A549 (cell line): Measurements from ENCODE around the gene EPHB1. TPM values are rescaled to one million over a fixed set of nuclear protein-coding genes. Genes with fewer than 3 reads are reported as not detected.

ENCODE experiments used
- ATAC-seq, 2 experiments: fragments of 200-7000 bp in 1 of 2; fragments of >200 bp in 1 of 2; cut with Nextera tagmentation in 1 of 2; cut with Tn5 transposase in 1 of 2; 3 replicates each; pipeline versions ENCODE4 v1.8.0 to v1.9.1; 2018 to 2020; ENCODE audit warnings: mild to moderate bottlenecking in 1 of 2, moderate library complexity in 1 of 2
- CTCF ChIA-PET: fragments of 300-600 bp; sonication (Branson Sonifier 250); formaldehyde crosslinking; extraction: SDS; loops from one replicate; lab custom pipeline; 2021; ENCODE audit warnings: antibody characterized with exemption, inconsistent platforms; lab: Yijun Ruan, JAX
- POLR2A ChIA-PET: fragments of 350-600 bp; formaldehyde crosslinking; extraction: SDS; loops from one replicate; lab custom pipeline; 2021; ENCODE audit warnings: antibody characterized with exemption, inconsistent platforms; lab: Yijun Ruan, JAX
- DNase-seq, 2 experiments: peaks; one replicate each; pipeline versions ENCODE4 v3.0.0 to v3.0.0-alpha.2; 2011 to 2016; ENCODE audit warnings: low read depth in 1 of 2, low spot score in 1 of 2
- FAIRE-seq: peaks from 2 replicates; lab custom pipeline; 2011; peaks lifted over from hg19 to GRCh38; lab: Jason Lieb, UNC
- H3K27ac ChIP-seq, 2 experiments: fragments of >200 bp; sonication (Bioruptor Twin); formaldehyde crosslinking; 3 replicates each; pipeline ENCODE4 v1.5.1; 2016 to 2017
- H3K4me1 ChIP-seq: fragments of >200 bp; sonication (Bioruptor Twin); formaldehyde crosslinking; 3 replicates; pipeline ENCODE4 v1.6.1; 2016
- H3K4me2 ChIP-seq: fragments of >200 bp; sonication (Bioruptor Twin); formaldehyde crosslinking; 3 replicates; pipeline ENCODE4 v1.6.1; 2016
- H3K4me3 ChIP-seq: fragments of >200 bp; sonication (Bioruptor Twin); formaldehyde crosslinking; 3 replicates; pipeline ENCODE4 v1.5.1; 2016
- H3K9me3 ChIP-seq: fragments of >200 bp; sonication (Bioruptor Twin); formaldehyde crosslinking; 3 replicates; pipeline ENCODE4 v1.6.1; 2016
- BHLHE40 ChIP-seq: IDR thresholded peaks from 2 replicates; pipeline ENCODE4 v1.6.1; 2012; ENCODE audit warnings: low read depth, low read length, inconsistent platforms
- CBX8 ChIP-seq: fragments of 200-600 bp; sonication (generic); IDR thresholded peaks from 2 replicates; pipeline ENCODE4 v1.6.1; 2016
- CEBPB ChIP-seq, 2 experiments: fragments of >200 bp in 1 of 2; sonication (Bioruptor Twin) in 1 of 2; formaldehyde crosslinking in 1 of 2; IDR thresholded peaks; 2 replicates each; pipeline ENCODE4 v1.6.1; 2012 to 2016
- EHF ChIP-seq: fragments of 250-450 bp; sonication (Bioruptor Pico); IDR thresholded peaks from 2 replicates; pipeline ENCODE4 v1.5.0; 2020; ENCODE audit warnings: mild to moderate bottlenecking
- EHMT2 ChIP-seq: fragments of 200-600 bp; sonication (generic); IDR thresholded peaks from 2 replicates; pipeline ENCODE4 v1.6.1; 2016; ENCODE audit warnings: antibody characterized with exemption, low read depth, mild to moderate bottlenecking, moderate library complexity
- GATA3 ChIP-seq: IDR thresholded peaks from 2 replicates; pipeline ENCODE4 v1.6.1; 2012; ENCODE audit warnings: borderline replicate concordance
- HEYL ChIP-seq: fragments of 250-450 bp; sonication (Bioruptor Pico); IDR thresholded peaks from 2 replicates; pipeline ENCODE4 v1.8.0; 2021; ENCODE audit warnings: mild to moderate bottlenecking, moderate library complexity
- HOXA7 ChIP-seq: fragments of 250-450 bp; sonication (Bioruptor Pico); IDR thresholded peaks from 2 replicates; pipeline ENCODE4 v1.5.0; 2020; ENCODE audit warnings: mild to moderate bottlenecking, moderate library complexity
- HOXB5 ChIP-seq: fragments of 250-450 bp; sonication (Bioruptor Pico); IDR thresholded peaks from 2 replicates; pipeline ENCODE4 v1.5.0; 2020; ENCODE audit warnings: mild to moderate bottlenecking, moderate library complexity
- JUNB ChIP-seq: fragments of >200 bp; sonication (Bioruptor Twin); formaldehyde crosslinking; IDR thresholded peaks from 2 replicates; pipeline ENCODE4 v1.6.1; 2016
- KDM5A ChIP-seq: fragments of 200-600 bp; sonication (generic); IDR thresholded peaks from 2 replicates; pipeline ENCODE4 v1.6.1; 2016; ENCODE audit warnings: antibody characterized with exemption, mild to moderate bottlenecking
- MAZ ChIP-seq: fragments of 150-350 bp; IDR thresholded peaks from 2 replicates; pipeline ENCODE4 v1.6.1; 2014; ENCODE audit warnings: antibody characterized with exemption, low read depth, low read length, borderline replicate concordance
- MYC ChIP-seq: IDR thresholded peaks from 2 replicates; pipeline ENCODE4 v1.6.1; 2012; ENCODE audit warnings: mild to moderate bottlenecking, inconsistent platforms, low read length, improper control_type of control experiment, borderline replicate concordance
- NFE2L2 ChIP-seq: fragments of 150-350 bp; conservative IDR thresholded peaks from 2 replicates; pipeline ENCODE4 v1.6.1; 2014; ENCODE audit warnings: low read length
- NPAS2 ChIP-seq: fragments of 250-450 bp; sonication (Bioruptor Pico); IDR thresholded peaks from 2 replicates; pipeline ENCODE4 v1.8.0; 2022; ENCODE audit warnings: mild to moderate bottlenecking, moderate library complexity, borderline replicate concordance
- RAD21 ChIP-seq, 2 experiments: fragments of >200 bp in 1 of 2; sonication (Bioruptor Twin) in 1 of 2; formaldehyde crosslinking in 1 of 2; IDR thresholded peaks in 1 of 2; conservative IDR thresholded peaks in 1 of 2; 2 replicates in 1 of 2; 3 replicates in 1 of 2; pipeline ENCODE4 v1.6.1; 2012 to 2018; ENCODE audit warnings: inconsistent platforms in 1 of 2
- RARB ChIP-seq: fragments of 250-450 bp; sonication (Bioruptor Pico); IDR thresholded peaks from 2 replicates; pipeline ENCODE4 v1.8.0; 2021; ENCODE audit warnings: mild to moderate bottlenecking, moderate library complexity
- RNF2 ChIP-seq: fragments of 200-600 bp; sonication (generic); IDR thresholded peaks from 2 replicates; pipeline ENCODE4 v1.6.1; 2016; ENCODE audit warnings: low read depth, mild to moderate bottlenecking, antibody characterized with exemption, moderate library complexity, borderline replicate concordance
- SREBF2 ChIP-seq: fragments of 450-650 bp; IDR thresholded peaks from 2 replicates; pipeline ENCODE4 v1.6.1; 2014; ENCODE audit warnings: mild to moderate bottlenecking, moderate library complexity
- TFCP2L1 ChIP-seq: fragments of 250-450 bp; sonication (Bioruptor Pico); IDR thresholded peaks from 2 replicates; pipeline ENCODE4 v1.5.0; 2021; ENCODE audit warnings: mild to moderate bottlenecking
- ZSCAN20 ChIP-seq: fragments of 250-450 bp; sonication (Bioruptor Pico); IDR thresholded peaks from 2 replicates; pipeline ENCODE4 v1.8.0; 2022; ENCODE audit warnings: mild to moderate bottlenecking, moderate library complexity
- WGBS: methylation state at CpG from one replicate; pipeline ENCODE4 v1.1.6; 2017; ENCODE audit errors: missing lambda C conversion rate; 5-methylcytosine and 5-hydroxymethylcytosine counted together
- polyA plus RNA-seq, 4 experiments: library from polyadenylated mRNA; depleted of rRNA in 3 of 4; stranded (reverse); fragments of >200 nt; fragmentation: RNase III in 1 of 4; extraction: RNeasy Plus Mini Kit Qiagen cat#74134 plus additional on column Dnase treatment in 1 of 4; gene quantifications; 2 replicates in 3 of 4; 3 replicates in 1 of 4; pipeline ENCODE4 v1.2.3, GENCODE V29; 2011 to 2017
- TF ChIP-seq, protein P1 (sequence below): fragments of >200 bp; sonication (Bioruptor Twin); formaldehyde crosslinking; IDR thresholded peaks from 2 replicates; pipeline ENCODE4 v1.6.1; 2016
- TF ChIP-seq, protein P2 (sequence below): IDR thresholded peaks from 2 replicates; pipeline ENCODE4 v1.6.1; 2012; ENCODE audit warnings: low read depth, borderline replicate concordance
- TF ChIP-seq, protein P3 (sequence below): IDR thresholded peaks from 2 replicates; pipeline ENCODE4 v1.6.1; 2012
- TF ChIP-seq, protein P4 (sequence below): fragments of 150-350 bp; IDR thresholded peaks from 2 replicates; pipeline ENCODE4 v1.6.1; 2014; ENCODE audit warnings: low read depth, mild to moderate bottlenecking, low read length
- TF ChIP-seq, protein P5 (sequence below): fragments of >200 bp; sonication (Bioruptor Twin); formaldehyde crosslinking; IDR thresholded peaks from 3 replicates; pipeline ENCODE4 v1.5.1; 2016
- TF ChIP-seq, protein P6 (sequence below): fragments of 450-650 bp; IDR thresholded peaks from 2 replicates; pipeline ENCODE4 v1.6.1; 2014; ENCODE audit warnings: antibody characterized with exemption
- TF ChIP-seq, protein P7 (sequence below): fragments of 250-450 bp; sonication (Bioruptor Pico); IDR thresholded peaks from 2 replicates; pipeline ENCODE4 v1.5.0; 2020; ENCODE audit warnings: low read depth, mild to moderate bottlenecking, moderate library complexity

EPHB1 gene
- polyA plus RNA-seq, 2 of the 4 experiments (the other 2 are of a cell fraction): 0.18 to 0.21 TPM

DNA sequence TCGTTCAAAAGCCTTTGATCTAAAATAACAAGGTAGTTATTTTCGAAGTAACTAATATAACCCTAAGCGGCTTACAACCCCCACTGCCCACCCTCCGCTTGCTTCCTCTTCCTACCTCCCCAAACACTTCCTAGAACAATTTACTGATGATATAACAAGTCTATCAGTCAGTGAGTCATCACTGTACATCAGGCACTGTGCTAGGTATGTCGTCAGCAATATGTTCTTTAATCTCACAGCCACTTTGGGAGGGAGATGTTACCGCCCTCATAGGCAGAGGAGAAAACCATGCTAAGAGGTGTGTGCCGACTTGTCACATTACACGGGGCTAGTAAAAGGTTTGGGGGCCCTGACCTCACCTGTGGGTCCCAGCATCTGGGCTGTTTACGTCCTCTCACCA, 381.8 kb downstream of the EPHB1 start (continued):
- TF ChIP-seq, protein P1, sequence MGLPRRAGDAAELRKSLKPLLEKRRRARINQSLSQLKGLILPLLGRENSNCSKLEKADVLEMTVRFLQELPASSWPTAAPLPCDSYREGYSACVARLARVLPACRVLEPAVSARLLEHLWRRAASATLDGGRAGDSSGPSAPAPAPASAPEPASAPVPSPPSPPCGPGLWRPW: no peak
- TF ChIP-seq MAZ: no peak
- TF ChIP-seq, all 56 proteins: peak for 0

DNA sequence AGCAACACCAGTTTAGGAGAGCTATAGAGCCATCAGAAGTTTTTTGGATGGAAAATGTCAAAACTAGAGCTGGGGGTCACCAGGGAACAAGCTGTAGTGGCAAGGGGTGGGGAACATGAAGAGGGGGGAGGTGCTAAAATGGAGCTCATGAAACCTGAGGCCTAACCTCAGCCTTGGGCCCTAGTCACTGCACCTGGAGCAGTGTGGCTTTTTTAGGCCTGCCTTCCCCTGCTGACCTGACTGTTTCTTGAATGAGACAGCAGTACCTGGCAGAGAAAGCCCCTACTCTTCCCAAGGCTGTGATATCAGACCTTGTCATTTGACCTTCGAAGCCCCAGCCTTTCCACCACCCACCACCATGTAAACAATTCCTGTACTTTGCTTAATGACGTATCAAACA, 383.5 kb downstream of the EPHB1 start:
- Histone ChIP-seq H3K4me3 (no peak overlapping the region), H3K4me2 (no peak overlapping the region), H3K27ac (no peak overlapping the region), H3K4me1 (no peaks in the 10 kb centered on the region), H3K9me3 (no peaks in the 10 kb centered on the region)
- ChIA-PET POLR2A (no interaction called here), CTCF (interaction anchor here (0.6 kb wide), 1 partner anchor 12 kb away, joined by 3 read pairs; no protein-coding TSS in a partner anchor)
- no peak for DNase-seq
- 5% methylated on average over 2 of the region's 2 CpGs for whole genome bisulfite sequencing
- ATAC-seq: no peak
- FAIRE-seq: no peak
- TF ChIP-seq, protein P2, sequence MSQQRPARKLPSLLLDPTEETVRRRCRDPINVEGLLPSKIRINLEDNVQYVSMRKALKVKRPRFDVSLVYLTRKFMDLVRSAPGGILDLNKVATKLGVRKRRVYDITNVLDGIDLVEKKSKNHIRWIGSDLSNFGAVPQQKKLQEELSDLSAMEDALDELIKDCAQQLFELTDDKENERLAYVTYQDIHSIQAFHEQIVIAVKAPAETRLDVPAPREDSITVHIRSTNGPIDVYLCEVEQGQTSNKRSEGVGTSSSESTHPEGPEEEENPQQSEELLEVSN: no peak
- no peak for TF ChIP-seq KDM5A
- TF ChIP-seq CEBPB (IDR thresholded peaks at IDR 0.05): no peak
- TF ChIP-seq, protein P3, sequence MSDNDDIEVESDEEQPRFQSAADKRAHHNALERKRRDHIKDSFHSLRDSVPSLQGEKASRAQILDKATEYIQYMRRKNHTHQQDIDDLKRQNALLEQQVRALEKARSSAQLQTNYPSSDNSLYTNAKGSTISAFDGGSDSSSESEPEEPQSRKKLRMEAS: no peak
- TF ChIP-seq EHMT2: no peak
- no peak for TF ChIP-seq NPAS2 (CRISPR knock-in tag)
- no peak for TF ChIP-seq MYC
- no peak for TF ChIP-seq NFE2L2
- no peak for TF ChIP-seq TFCP2L1
- TF ChIP-seq JUNB: no peak
- no peak for TF ChIP-seq HOXB5 (CRISPR knock-in tag)

DNA sequence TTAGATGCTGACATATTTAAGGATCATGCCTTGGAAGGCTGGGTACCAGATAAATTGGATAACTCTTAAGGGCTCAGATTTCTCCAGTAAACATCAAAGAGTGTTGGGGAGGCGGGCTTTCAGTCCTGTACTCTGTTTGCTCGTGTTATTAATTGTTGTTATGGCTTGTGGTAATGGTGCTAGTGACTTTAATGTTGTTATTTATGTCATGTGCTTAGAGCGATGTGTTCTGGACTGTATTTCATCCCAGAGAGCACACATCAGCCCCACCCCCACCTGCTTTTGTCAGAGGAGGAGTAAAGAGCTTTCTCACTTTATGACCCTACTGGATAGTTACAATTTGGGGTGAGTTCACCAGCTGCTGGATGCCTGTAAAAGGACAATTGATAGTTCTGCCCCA, 386.3 kb downstream of the EPHB1 start:
- FAIRE-seq: no peak
- Histone ChIP-seq H3K4me3 (no peak overlapping the region), H3K27ac (no peak overlapping the region), H3K9me3 (no peaks in the 10 kb centered on the region), H3K4me2 (no peak overlapping the region), H3K4me1 (no peaks in the 10 kb centered on the region)
- no peak for ATAC-seq
- no peak for DNase-seq
- ChIA-PET POLR2A (no interaction called here), CTCF (no interaction called here)
- 0% methylated on average over 3 of the region's 3 CpGs for WGBS
- no peak for TF ChIP-seq RARB (CRISPR knock-in tag)
- TF ChIP-seq GATA3: no peak
- TF ChIP-seq, protein P4, sequence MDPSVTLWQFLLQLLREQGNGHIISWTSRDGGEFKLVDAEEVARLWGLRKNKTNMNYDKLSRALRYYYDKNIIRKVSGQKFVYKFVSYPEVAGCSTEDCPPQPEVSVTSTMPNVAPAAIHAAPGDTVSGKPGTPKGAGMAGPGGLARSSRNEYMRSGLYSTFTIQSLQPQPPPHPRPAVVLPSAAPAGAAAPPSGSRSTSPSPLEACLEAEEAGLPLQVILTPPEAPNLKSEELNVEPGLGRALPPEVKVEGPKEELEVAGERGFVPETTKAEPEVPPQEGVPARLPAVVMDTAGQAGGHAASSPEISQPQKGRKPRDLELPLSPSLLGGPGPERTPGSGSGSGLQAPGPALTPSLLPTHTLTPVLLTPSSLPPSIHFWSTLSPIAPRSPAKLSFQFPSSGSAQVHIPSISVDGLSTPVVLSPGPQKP: no peak
- TF ChIP-seq SREBF2: no peak
- no peak for TF ChIP-seq KDM5A
- no peak for TF ChIP-seq HOXA7
- no peak for TF ChIP-seq ZSCAN20
- no peak for TF ChIP-seq BHLHE40
- TF ChIP-seq NFE2L2: no peak
- no peak for TF ChIP-seq HEYL (CRISPR knock-in tag)

DNA sequence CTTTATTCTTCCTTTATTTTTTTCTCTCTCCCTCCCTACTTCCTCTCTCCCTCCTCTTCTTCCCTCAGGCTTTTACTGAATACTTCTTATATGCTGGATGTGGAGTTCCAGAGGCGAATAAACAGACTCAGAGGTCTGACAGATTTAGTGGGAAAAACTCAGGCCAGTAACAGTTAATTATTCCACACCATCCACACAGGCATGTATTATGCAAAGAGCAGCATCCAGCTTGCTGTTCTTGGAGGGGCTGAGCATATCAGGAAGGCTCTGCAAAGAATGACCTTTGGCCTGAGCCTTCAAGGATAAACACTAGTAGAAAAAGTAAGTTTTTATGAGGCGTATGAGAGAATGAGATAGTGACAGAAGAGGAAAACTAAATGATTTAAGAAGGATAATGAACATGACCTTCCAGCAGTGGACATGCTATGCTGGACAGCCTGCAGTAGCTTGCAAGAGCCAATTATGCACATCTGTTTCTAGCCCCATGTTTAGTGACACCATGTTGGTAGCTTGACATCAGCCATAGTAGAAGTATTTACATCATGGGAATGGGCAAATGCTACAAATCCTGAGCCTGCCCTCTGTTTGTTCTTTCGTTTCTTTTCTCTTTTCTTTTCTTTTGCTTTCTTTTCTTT, 387.4 kb downstream of the EPHB1 start:
- POLR2A ChIA-PET: no interaction called here
- CTCF ChIA-PET: no interaction called here
- TF ChIP-seq BHLHE40 (no peak), RNF2 (no peak), RAD21 (conservative IDR thresholded peaks at IDR 0.05 in 1 of 2, IDR thresholded peaks at IDR 0.05 in 1 of 2) (no peak), CEBPB (IDR thresholded peaks at IDR 0.05) (no peak), CBX8 (no peak), EHF (CRISPR knock-in tag) (no peak)
- TF ChIP-seq, protein P5, sequence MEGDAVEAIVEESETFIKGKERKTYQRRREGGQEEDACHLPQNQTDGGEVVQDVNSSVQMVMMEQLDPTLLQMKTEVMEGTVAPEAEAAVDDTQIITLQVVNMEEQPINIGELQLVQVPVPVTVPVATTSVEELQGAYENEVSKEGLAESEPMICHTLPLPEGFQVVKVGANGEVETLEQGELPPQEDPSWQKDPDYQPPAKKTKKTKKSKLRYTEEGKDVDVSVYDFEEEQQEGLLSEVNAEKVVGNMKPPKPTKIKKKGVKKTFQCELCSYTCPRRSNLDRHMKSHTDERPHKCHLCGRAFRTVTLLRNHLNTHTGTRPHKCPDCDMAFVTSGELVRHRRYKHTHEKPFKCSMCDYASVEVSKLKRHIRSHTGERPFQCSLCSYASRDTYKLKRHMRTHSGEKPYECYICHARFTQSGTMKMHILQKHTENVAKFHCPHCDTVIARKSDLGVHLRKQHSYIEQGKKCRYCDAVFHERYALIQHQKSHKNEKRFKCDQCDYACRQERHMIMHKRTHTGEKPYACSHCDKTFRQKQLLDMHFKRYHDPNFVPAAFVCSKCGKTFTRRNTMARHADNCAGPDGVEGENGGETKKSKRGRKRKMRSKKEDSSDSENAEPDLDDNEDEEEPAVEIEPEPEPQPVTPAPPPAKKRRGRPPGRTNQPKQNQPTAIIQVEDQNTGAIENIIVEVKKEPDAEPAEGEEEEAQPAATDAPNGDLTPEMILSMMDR: no peak
- TF ChIP-seq, protein P6, sequence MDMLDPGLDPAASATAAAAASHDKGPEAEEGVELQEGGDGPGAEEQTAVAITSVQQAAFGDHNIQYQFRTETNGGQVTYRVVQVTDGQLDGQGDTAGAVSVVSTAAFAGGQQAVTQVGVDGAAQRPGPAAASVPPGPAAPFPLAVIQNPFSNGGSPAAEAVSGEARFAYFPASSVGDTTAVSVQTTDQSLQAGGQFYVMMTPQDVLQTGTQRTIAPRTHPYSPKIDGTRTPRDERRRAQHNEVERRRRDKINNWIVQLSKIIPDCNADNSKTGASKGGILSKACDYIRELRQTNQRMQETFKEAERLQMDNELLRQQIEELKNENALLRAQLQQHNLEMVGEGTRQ: no peak
- TF ChIP-seq, protein P7, sequence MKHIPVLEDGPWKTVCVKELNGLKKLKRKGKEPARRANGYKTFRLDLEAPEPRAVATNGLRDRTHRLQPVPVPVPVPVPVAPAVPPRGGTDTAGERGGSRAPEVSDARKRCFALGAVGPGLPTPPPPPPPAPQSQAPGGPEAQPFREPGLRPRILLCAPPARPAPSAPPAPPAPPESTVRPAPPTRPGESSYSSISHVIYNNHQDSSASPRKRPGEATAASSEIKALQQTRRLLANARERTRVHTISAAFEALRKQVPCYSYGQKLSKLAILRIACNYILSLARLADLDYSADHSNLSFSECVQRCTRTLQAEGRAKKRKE: no peak

More for the DNA sequence above, 387.4 kb downstream of the EPHB1 start:
- Histone ChIP-seq H3K27ac (no peak overlapping the region), H3K4me1 (no peaks in the 10 kb centered on the region), H3K9me3 (no peaks in the 10 kb centered on the region), H3K4me2 (no peak overlapping the region), H3K4me3 (no peak overlapping the region)
- WGBS: 8% methylated on average over 3 of the region's 3 CpGs
- FAIRE-seq (no peak), ATAC-seq (no peak), DNase-seq (no peak)
